VCaP (cell line): ENCODE measurements around the gene UBE2I.

Source experiments
- H3K27ac ChIP-seq: fragments of 450-650 bp; 2 replicates; pipeline ENCODE4 v1.5.1; 2017
- TF ChIP-seq, protein P1 (sequence below): fragments of 450-650 bp; conservative IDR thresholded peaks from 2 replicates; pipeline ENCODE4 v1.5.1; 2017; ENCODE audit warnings: mild to moderate bottlenecking, moderate library complexity

UBE2I gene

GRCh38 chr16:1357906-1358566 lies 48.6 kb downstream of the UBE2I start:
- H3K27ac ChIP-seq = no peak overlapping the region
- TF ChIP-seq, protein P1, sequence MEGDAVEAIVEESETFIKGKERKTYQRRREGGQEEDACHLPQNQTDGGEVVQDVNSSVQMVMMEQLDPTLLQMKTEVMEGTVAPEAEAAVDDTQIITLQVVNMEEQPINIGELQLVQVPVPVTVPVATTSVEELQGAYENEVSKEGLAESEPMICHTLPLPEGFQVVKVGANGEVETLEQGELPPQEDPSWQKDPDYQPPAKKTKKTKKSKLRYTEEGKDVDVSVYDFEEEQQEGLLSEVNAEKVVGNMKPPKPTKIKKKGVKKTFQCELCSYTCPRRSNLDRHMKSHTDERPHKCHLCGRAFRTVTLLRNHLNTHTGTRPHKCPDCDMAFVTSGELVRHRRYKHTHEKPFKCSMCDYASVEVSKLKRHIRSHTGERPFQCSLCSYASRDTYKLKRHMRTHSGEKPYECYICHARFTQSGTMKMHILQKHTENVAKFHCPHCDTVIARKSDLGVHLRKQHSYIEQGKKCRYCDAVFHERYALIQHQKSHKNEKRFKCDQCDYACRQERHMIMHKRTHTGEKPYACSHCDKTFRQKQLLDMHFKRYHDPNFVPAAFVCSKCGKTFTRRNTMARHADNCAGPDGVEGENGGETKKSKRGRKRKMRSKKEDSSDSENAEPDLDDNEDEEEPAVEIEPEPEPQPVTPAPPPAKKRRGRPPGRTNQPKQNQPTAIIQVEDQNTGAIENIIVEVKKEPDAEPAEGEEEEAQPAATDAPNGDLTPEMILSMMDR = no peak

GRCh38 chr16:1361685-1362360 lies 52.4 kb downstream of the UBE2I start:
- TF ChIP-seq, protein P1 = no peak
- H3K27ac ChIP-seq = no peak overlapping the region

GRCh38 chr16:1362807-1363206 lies 53.4 kb downstream of the UBE2I start:
- TF ChIP-seq, protein P1 = no peak
- no peak overlapping the region for H3K27ac ChIP-seq

DNA sequence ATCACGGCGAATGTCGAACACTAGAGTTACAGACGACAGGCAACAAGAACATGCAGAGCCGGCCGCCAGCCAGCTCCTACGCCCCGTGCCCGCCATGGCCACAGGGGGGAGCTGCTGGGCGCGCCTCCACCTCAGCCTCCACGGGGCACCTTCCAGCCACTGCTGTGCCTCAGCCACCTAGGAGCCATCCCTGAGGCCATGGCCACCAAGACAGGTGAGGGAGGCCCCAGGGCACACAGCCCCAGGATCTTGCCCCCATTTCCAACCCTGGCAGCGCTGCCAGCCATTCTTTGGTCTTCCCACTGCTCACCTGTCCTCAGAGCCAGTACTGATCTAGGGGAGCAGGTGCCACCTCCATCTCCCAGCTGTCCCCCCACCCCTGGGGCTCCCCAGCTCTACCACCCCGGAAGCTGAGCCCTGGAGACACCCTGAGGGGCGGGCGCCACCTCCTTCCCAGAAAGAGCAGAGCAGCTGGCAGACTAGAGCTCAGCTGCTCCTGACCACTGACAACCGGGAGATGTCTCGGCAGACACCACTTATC lies 54.1 kb downstream of the UBE2I start:
- TF ChIP-seq, protein P1 = peak; percentile 89
- no peak overlapping the region for H3K27ac ChIP-seq

DNA sequence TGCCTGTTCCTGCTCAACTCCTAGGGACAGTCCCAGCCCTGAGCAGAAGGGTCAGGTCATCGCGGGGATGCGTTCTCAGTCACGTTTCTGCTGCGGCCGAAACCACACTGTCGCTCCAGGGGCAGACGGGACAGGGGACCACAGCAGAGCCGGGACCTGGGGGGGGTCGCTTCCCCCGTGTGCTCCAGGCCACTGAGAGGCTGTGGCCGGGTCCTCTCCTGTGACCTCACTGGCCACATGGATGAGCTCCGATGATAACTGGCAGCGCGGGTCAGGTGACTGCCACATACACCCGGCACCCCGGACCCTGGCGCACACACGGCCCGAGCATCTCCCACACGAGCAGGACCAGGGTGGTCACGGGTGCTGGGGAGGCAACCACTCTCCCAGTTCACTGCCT lies 55.1 kb downstream of the UBE2I start:
- TF ChIP-seq, protein P1 = no peak
- H3K27ac ChIP-seq = no peak overlapping the region

DNA sequence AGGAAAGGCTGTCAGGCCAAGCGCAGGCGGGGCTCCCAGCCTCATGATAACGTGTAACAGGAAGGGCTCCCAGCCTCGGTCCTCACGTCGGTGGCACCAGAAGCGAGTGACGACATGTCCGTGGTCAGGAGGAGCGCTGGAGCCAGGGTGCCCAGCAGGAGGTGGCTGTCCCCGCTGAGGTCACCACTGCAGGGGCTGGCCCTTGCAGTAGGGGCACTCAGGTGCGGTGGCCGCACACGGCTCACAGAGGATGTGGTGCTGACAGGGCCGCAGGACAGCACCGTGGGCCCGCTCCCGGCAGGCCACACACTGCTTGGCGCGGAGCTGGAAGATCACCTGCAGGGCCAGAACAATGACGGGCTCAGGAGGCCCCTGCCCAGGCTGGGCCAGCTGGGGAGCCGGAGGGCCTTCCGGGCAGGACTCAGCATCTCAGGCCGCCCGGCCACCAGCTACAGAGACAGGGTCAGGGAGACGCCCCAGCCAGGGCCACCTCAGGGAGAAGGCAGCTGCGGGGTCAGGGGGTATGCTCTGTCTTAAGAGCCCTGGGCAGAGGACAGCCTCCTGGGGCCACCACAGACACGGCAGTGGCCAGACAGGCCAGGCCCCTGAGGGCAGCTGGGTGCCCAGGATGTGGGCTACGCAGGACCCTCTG lies 56.8 kb downstream of the UBE2I start:
- no peak overlapping the region for H3K27ac ChIP-seq

More for the DNA sequence above, 56.8 kb downstream of the UBE2I start:
- TF ChIP-seq, protein P1 = no peak
